ENCODE data around the gene TRAM1L1. TPM values are rescaled to one million over a fixed set of nuclear protein-coding genes. Genes with fewer than 3 reads are reported as not detected.

The TRAM1L1 gene
- total and polyA plus RNA-seq, 2 of the 13 experiments (the other 11 are each of a cell fraction or from before 2014, with no cell fraction given): 0.18 to 0.44 TPM

DNA sequence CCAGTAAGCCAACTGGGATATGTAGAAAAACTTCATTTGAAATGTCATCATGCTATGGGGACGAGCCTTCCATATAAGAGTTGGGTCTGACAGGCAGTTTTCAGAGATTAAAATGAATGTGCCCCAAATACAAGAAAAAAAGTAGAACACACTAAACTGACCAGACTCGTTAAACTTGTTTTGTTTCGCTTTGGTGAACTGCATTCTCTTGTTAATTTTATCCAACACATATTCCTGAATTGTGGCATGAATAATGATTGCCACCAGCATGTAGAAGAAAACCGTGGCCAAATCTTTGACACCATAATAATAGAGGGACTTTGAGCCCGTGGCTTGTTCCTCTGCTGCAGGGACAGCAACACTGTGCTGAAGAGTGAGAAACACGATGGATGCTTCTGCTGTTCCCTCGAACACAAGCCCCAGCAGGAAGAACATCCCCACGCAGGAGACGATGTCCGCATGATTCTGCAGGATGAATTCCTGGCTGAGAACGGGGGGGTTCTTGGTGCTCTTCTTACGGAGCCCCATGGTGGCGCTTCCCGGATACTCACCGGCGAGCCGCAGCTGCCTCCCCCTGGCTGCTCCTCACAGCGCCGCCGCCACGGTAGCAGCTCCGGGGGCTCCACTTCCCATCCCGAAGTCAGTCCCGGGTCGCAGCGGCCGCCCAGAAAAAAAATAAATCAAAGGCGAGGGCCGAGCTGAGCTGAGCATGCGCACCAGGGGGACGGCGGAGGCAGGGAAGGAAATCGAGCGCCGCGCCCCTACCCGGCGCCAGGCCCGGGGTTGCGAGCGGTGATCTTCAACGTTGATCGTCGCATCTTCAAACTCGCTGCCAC, at the start of gene TRAM1L1 (continued):
- TF ChIP-seq UBTF (CRISPR knock-in tag; IDR thresholded peaks at IDR 0.05) (0 out of 2 replicates have a peak, but pooled peaks have one; percentile 37), SALL1 (CRISPR knock-in tag; IDR thresholded peaks at IDR 0.05) (peak; percentile 25; the same call in 1 of the 2 replicates), ZNF704 (CRISPR knock-in tag; IDR thresholded peaks at IDR 0.05; ENCODE audit: borderline replicate concordance) (no peak), HNRNPLL (IDR thresholded peaks at IDR 0.05; ENCODE audit: low read depth, low read length, poor library complexity, severe bottlenecking) (peak; percentile 44), GABPB1 (CRISPR knock-in tag; IDR thresholded peaks at IDR 0.05) (peak; percentile 74; the same call in 1 of the 2 replicates), MIXL1 (CRISPR knock-in tag; IDR thresholded peaks at IDR 0.05) (no peak), ZNF644 (CRISPR knock-in tag; IDR thresholded peaks at IDR 0.05; ENCODE audit: low read depth) (peak; percentile 36; the same call in 1 of the 2 replicates), ZNF224 (CRISPR knock-in tag; IDR thresholded peaks at IDR 0.05) (0 out of 2 replicates have a peak, but pooled peaks have one; percentile 54)
- TF ChIP-seq, protein P1, sequence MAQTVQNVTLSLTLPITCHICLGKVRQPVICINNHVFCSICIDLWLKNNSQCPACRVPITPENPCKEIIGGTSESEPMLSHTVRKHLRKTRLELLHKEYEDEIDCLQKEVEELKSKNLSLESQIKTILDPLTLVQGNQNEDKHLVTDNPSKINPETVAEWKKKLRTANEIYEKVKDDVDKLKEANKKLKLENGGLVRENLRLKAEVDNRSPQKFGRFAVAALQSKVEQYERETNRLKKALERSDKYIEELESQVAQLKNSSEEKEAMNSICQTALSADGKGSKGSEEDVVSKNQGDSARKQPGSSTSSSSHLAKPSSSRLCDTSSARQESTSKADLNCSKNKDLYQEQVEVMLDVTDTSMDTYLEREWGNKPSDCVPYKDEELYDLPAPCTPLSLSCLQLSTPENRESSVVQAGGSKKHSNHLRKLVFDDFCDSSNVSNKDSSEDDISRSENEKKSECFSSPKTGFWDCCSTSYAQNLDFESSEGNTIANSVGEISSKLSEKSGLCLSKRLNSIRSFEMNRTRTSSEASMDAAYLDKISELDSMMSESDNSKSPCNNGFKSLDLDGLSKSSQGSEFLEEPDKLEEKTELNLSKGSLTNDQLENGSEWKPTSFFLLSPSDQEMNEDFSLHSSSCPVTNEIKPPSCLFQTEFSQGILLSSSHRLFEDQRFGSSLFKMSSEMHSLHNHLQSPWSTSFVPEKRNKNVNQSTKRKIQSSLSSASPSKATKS (CRISPR knock-in tag; IDR thresholded peaks at IDR 0.05): no peak
- TF ChIP-seq, protein P2, sequence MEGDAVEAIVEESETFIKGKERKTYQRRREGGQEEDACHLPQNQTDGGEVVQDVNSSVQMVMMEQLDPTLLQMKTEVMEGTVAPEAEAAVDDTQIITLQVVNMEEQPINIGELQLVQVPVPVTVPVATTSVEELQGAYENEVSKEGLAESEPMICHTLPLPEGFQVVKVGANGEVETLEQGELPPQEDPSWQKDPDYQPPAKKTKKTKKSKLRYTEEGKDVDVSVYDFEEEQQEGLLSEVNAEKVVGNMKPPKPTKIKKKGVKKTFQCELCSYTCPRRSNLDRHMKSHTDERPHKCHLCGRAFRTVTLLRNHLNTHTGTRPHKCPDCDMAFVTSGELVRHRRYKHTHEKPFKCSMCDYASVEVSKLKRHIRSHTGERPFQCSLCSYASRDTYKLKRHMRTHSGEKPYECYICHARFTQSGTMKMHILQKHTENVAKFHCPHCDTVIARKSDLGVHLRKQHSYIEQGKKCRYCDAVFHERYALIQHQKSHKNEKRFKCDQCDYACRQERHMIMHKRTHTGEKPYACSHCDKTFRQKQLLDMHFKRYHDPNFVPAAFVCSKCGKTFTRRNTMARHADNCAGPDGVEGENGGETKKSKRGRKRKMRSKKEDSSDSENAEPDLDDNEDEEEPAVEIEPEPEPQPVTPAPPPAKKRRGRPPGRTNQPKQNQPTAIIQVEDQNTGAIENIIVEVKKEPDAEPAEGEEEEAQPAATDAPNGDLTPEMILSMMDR (CRISPR knock-in tag; IDR thresholded peaks at IDR 0.05): peak; percentile 32

All from HepG2 (cell line).